ENCODE results near the gene IFNLR1.
A peak's percentile ranks its signal among the peaks of the same experiment; 100 is the strongest.

The IFNLR1 gene

GRCh38 chr1:24152631-24153494, 34.2 kb downstream of the IFNLR1 start:
- no peak for ATAC-seq
- H3K4me1 Mint-ChIP-seq: peaks cover 13% of the 10 kb centered on the region
- no peaks in the 10 kb centered on the region for H3K9me3 Mint-ChIP-seq
- no peak for DNase-seq (ENCODE audit: low spot score in 2 of 2)
- no peak overlapping the region for H3K4me3 Mint-ChIP-seq
- no peaks in the 10 kb centered on the region for H3K36me3 Mint-ChIP-seq
- H3K27ac Mint-ChIP-seq: no peak overlapping the region

- Mint-ChIP-seq H3K27ac (no peak overlapping the region), H3K4me3 (peak overlapping the region; percentile 71)
- ATAC-seq: no peak
Measured at GRCh38 chr1:24151175-24151533, 35.9 kb downstream of the IFNLR1 start.

GRCh38 chr1:24150234-24151174, 36.6 kb downstream of the IFNLR1 start:
- peak overlapping the region; percentile 71 for H3K4me3 Mint-ChIP-seq

More at GRCh38 chr1:24151175-24151533, 35.9 kb downstream of the IFNLR1 start:
- H3K36me3 Mint-ChIP-seq: no peaks in the 10 kb centered on the region
- H3K9me3 Mint-ChIP-seq: no peaks in the 10 kb centered on the region
- peaks cover 13% of the 10 kb centered on the region for H3K4me1 Mint-ChIP-seq
- no peak for DNase-seq (ENCODE audit: low spot score in 2 of 2)

GRCh38 chr1:24149866-24150233, 37.2 kb downstream of the IFNLR1 start:
- DNase-seq (ENCODE audit: low spot score in 2 of 2): peak; percentile 20 to 56
- H3K9me3 Mint-ChIP-seq: no peaks in the 10 kb centered on the region
- peak overlapping the region; percentile 71 for H3K4me3 Mint-ChIP-seq
- no peaks in the 10 kb centered on the region for H3K36me3 Mint-ChIP-seq
- no peak overlapping the region for H3K27ac Mint-ChIP-seq
- peak; percentile 91 for ATAC-seq
- peaks cover 13% of the 10 kb centered on the region for H3K4me1 Mint-ChIP-seq

More at GRCh38 chr1:24150234-24151174, 36.6 kb downstream of the IFNLR1 start:
- ATAC-seq: peak; percentile 90
- no peaks in the 10 kb centered on the region for H3K36me3 Mint-ChIP-seq
- peak overlapping the region; percentile 65 for H3K27ac Mint-ChIP-seq
- H3K9me3 Mint-ChIP-seq: no peaks in the 10 kb centered on the region
- DNase-seq (ENCODE audit: low spot score in 2 of 2): peak; percentile 95 to 96
- H3K4me1 Mint-ChIP-seq: peaks cover 13% of the 10 kb centered on the region

- Mint-ChIP-seq H3K4me1 (peaks cover 13% of the 10 kb centered on the region), H3K9me3 (no peaks in the 10 kb centered on the region), H3K36me3 (no peaks in the 10 kb centered on the region), H3K27ac (no peak overlapping the region), H3K4me3 (no peak overlapping the region)
- ATAC-seq: no peak
- no peak for DNase-seq (ENCODE audit: low spot score in 2 of 2)
Measured at GRCh38 chr1:24147816-24148215, 39.3 kb downstream of the IFNLR1 start.

GRCh38 chr1:24147194-24147593, 39.9 kb downstream of the IFNLR1 start:
- Mint-ChIP-seq H3K4me3 (no peak overlapping the region), H3K9me3 (no peaks in the 10 kb centered on the region), H3K4me1 (peaks cover 13% of the 10 kb centered on the region), H3K36me3 (no peaks in the 10 kb centered on the region), H3K27ac (no peak overlapping the region)
- DNase-seq (ENCODE audit: low spot score in 2 of 2): no peak
- no peak for ATAC-seq

- DNase-seq (ENCODE audit: low spot score in 2 of 2): no peak
- no peaks in the 10 kb centered on the region for H3K4me1 Mint-ChIP-seq
- H3K27ac Mint-ChIP-seq: no peak within 1 kb of the TSS
- H3K4me3 Mint-ChIP-seq: no peak within 1 kb of the TSS
- H3K36me3 Mint-ChIP-seq: no peaks in the 10 kb centered on the region
- H3K9me3 Mint-ChIP-seq: no peaks in the 10 kb centered on the region
- ATAC-seq: peak; percentile 36
Measured at GRCh38 chr1:24142546-24143534, 44.2 kb downstream of the IFNLR1 start, which contains the start of gene IL22RA1. IL22RA1 (minus strand) TSS chr1:24143140; CDS start chr1:24143082, 58 bp downstream.

GRCh38 chr1:24141311-24141997, 45.6 kb downstream of the IFNLR1 start:
- no peak overlapping the region for H3K27ac Mint-ChIP-seq
- H3K36me3 Mint-ChIP-seq: no peaks in the 10 kb centered on the region
- H3K9me3 Mint-ChIP-seq: no peaks in the 10 kb centered on the region
- DNase-seq (ENCODE audit: low spot score in 2 of 2) (no peak), ATAC-seq (no peak)
- H3K4me3 Mint-ChIP-seq: no peak overlapping the region
- no peaks in the 10 kb centered on the region for H3K4me1 Mint-ChIP-seq

- no peak for ATAC-seq
- H3K27ac Mint-ChIP-seq: no peak overlapping the region
Measured at GRCh38 chr1:24140741-24141181, 46.3 kb downstream of the IFNLR1 start.

GRCh38 chr1:24139841-24140425, 47.2 kb downstream of the IFNLR1 start:
- ATAC-seq: no peak
- H3K9me3 Mint-ChIP-seq: no peaks in the 10 kb centered on the region
- H3K4me1 Mint-ChIP-seq: no peaks in the 10 kb centered on the region
- H3K4me3 Mint-ChIP-seq: no peak overlapping the region
- H3K27ac Mint-ChIP-seq: no peak overlapping the region
- no peaks in the 10 kb centered on the region for H3K36me3 Mint-ChIP-seq
- DNase-seq (ENCODE audit: low spot score in 2 of 2): no peak

More at GRCh38 chr1:24140741-24141181, 46.3 kb downstream of the IFNLR1 start:
- DNase-seq (ENCODE audit: low spot score in 2 of 2): no peak
- H3K36me3 Mint-ChIP-seq: no peaks in the 10 kb centered on the region
- H3K4me1 Mint-ChIP-seq: no peaks in the 10 kb centered on the region
- no peaks in the 10 kb centered on the region for H3K9me3 Mint-ChIP-seq
- H3K4me3 Mint-ChIP-seq: no peak overlapping the region

GRCh38 chr1:24139222-24139489, 47.9 kb downstream of the IFNLR1 start:
- no peak overlapping the region for H3K4me3 Mint-ChIP-seq
- no peak overlapping the region for H3K27ac Mint-ChIP-seq
- H3K4me1 Mint-ChIP-seq: no peaks in the 10 kb centered on the region
- no peaks in the 10 kb centered on the region for H3K9me3 Mint-ChIP-seq
- H3K36me3 Mint-ChIP-seq: no peaks in the 10 kb centered on the region
- DNase-seq (ENCODE audit: low spot score in 2 of 2): no peak
- no peak for ATAC-seq

- ATAC-seq (no peak), DNase-seq (ENCODE audit: low spot score in 2 of 2) (no peak)
- H3K4me1 Mint-ChIP-seq: no peaks in the 10 kb centered on the region
- H3K4me3 Mint-ChIP-seq: no peak overlapping the region
- H3K36me3 Mint-ChIP-seq: no peaks in the 10 kb centered on the region
- H3K9me3 Mint-ChIP-seq: no peaks in the 10 kb centered on the region
- H3K27ac Mint-ChIP-seq: no peak overlapping the region
Measured at GRCh38 chr1:24138476-24139221, 48.4 kb downstream of the IFNLR1 start.

GRCh38 chr1:24136956-24137539, 50.0 kb downstream of the IFNLR1 start:
- no peak overlapping the region for H3K4me3 Mint-ChIP-seq
- ATAC-seq (no peak), DNase-seq (ENCODE audit: low spot score in 2 of 2) (no peak)
- H3K9me3 Mint-ChIP-seq: no peaks in the 10 kb centered on the region
- no peaks in the 10 kb centered on the region for H3K36me3 Mint-ChIP-seq
- H3K4me1 Mint-ChIP-seq: no peaks in the 10 kb centered on the region
- H3K27ac Mint-ChIP-seq: no peak overlapping the region

Data from stimulated activated effector memory CD8-positive, alpha-beta T cell treated with anti-CD3 and anti-CD28 coated beads, Interleukin-12 subunit alpha, Interleukin-12 subunit beta, amount 100 ng/mL, for 72 hours (primary cell).